HG02981 (cell line): ENCODE data around the gene ACTBL2.
"Not testable (repeated sequence)": the region's sequence is repeated elsewhere in the genome, so short reads cannot be mapped to it uniquely, and the experiment has no call there.

Experiments
- ATAC-seq: cut with Tn5 transposase; IDR thresholded peaks from one replicate; pipeline ENCODE4 v1.9.1; 2021; ENCODE audit warnings: mild to moderate bottlenecking, moderate library complexity; ENCODE audit not compliant: unreplicated experiment

Gene ACTBL2

DNA sequence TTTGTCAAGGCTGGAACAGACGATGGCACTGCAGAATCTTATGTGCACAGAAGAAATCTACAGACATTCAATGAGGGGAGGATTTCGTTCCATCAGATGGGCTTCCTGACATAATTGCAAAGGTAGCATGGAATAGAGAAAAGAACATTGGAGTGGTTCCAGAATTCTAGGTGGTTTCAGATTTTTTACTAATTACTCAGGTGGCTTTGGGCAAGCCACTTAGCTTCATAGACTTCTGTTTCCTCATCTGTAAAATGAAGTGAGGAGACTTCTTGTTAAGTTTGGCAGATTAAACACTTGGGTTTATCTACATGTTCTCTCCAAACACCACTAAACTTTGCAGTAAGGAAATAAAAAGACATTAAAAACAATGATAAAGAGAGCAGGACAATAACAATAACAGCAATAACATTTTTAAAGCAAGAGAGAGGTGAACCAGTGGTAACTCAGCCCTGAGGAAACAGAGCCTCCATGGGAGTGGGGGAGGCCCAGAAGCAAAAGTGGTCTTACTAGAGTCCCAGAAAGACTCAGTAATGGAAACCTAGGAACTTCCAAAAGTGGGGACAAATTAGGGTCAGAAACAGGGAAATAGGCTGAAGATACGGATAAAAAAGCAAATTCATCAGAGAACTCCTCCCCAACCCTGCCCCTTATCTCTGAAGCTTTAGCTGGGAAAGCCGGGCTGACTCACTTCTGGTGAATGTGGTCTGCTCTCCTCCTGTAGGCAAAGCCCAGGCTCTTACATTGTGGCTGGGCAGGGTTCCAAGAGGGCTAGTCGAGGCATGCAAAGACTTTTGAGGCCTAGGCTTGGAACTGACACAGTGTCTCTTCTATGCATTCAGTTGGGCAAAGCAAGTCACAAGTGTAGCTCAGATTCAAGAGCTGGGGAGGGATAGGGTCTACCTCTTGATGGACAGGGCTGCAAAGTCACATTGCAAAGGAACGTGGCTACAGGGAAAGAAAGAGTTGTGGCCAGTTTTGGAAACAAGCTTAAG lies 11.8 kb upstream of the ACTBL2 start:
- peak; percentile 32 for ATAC-seq

DNA sequence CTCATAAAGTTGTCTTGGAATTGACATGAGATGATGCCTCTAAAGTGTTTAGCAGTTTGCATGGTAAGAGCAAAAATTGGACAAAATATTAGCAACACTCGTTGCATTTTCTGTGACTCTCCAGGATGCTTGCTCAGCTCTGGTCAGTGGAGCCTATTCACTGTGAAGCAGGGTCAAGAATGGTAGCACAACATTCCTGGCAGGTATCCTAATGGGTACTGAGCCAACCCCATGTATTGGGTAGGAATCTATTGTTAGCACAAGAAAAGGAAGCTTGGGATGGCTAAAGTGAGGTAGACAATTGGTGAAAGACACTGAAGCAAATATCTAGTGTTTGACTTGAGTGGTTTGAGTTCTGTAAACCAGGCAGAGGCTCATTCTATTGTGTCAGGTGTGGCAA lies 10.4 kb upstream of the ACTBL2 start:
- no peak for ATAC-seq

DNA sequence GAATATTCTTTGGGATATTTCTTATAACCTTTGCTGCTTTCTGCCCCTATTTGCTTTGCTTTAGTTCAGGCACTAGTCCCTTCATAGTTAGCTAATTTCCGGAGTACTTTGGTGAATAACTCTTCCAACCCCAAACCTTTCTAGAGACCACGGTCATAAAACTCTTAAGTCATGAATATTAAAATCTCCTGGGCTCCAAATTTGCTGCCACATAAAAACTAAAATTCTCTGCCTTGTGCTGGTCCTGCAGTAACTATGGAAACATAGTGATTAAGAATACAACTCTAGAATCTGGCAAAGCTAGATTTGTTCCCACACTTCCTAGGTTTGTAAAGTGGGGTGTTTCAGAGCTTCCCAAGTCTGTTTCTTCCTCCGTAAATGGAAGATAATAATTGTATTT lies 10.0 kb upstream of the ACTBL2 start:
- no peak for ATAC-seq

DNA sequence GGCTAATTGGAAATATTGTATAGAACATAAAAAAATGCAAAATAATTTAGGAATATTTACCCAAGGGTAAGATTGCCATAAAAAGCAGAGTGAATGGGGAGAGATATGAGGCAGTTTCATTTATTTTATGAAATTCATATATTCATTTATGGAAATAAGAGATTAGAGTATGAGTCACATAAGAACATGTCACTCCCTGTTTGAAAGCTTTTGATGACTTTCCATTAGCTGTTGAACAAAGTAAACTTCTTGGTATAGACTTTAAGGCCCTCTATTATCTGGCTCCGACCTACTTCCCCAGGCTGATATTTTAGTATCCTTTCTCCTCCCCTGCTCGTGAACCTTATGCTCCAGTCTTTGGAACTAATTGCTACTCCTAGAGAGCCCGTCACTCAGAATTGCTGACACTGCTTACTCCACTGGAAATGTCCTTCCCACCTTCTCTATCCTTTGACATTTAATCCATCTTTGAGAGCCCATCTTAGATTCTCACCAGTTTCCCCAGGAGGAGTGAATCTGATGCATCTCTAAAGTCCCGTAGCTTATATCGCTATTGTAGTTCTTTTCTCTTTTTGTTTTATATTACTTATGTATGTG lies 8.9 kb upstream of the ACTBL2 start:
- no peak for ATAC-seq

DNA sequence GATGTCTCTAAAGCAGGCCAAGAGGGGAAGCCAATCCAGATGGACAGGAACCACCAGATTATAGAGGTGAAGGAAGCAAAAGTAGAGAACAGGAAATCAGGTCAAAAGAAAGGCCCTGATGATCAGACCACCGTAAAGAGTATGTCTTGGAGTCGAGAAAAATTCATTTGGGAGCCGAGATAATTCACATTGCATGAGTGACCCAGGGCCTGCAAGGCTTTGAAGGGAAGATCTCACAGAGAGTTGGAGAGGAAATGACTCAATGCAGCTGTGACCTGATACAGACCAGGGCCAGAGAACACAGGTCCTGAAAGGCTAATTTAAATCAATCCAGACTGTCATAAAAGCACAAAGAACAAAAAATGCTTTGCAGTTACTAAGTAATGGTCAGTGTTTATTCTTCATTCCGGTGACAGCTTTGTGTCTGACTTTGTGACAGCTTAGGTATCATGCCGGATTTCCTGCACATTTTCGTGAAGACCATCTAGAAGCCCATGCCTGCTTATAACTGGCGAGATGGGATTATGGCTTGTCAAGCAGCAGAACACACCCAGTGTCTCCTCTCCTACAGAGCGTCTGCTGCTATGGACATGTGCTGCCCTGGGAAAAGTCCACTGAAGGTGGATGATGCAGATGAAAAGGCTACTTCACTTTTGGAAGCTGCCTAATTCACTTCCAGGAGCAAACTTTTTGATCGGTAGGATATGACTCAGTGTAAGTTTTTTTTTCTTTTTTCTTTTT lies 5.8 kb upstream of the ACTBL2 start:
- no peak for ATAC-seq

DNA sequence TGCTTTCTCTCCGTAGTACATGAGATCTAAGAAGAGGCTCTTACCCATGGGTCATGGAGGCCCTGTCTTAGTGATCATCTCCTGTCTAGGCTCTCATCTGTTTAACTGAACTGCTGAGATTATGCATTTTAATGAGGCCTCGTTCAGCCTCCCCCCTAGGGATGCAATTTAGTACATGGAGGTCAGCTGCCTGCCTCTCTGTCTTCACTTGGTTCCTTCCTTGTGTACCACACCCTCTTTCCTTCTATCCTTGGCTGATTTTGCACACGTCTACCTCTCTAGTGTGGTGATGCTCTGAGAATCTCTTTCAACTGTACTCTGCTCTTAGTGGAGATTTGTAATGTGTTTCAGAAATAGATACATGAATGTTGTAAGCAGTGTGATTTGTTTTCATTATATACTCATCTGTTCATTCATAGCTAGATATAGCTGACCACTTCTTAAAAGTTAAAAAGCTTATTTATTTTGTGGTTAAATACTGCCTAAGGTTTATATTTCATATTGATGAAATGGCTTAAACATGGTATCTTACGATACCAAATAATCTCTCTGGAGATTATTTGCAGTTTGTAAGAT lies 3.5 kb upstream of the ACTBL2 start:
- ATAC-seq: no peak

DNA sequence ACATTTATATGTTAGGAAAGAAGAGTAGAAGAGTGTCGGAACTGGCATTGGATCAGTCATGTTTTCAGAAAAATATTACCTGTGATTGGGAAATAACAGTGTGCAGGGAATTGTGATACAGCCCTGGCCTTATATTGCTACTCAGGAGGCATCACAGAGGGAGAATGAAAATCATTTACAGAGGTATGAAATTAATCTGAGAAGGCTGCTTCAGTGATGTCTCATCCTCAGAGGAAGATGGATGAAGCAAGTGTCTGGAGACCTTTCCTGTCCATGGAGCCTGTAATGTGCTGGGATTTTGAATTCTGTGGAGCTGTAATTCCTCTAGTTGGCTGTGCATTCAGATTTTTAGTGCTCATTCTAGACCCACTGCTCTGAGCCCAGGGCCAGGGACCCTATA lies 3.8 kb downstream of the ACTBL2 start:
- ATAC-seq: no peak

DNA sequence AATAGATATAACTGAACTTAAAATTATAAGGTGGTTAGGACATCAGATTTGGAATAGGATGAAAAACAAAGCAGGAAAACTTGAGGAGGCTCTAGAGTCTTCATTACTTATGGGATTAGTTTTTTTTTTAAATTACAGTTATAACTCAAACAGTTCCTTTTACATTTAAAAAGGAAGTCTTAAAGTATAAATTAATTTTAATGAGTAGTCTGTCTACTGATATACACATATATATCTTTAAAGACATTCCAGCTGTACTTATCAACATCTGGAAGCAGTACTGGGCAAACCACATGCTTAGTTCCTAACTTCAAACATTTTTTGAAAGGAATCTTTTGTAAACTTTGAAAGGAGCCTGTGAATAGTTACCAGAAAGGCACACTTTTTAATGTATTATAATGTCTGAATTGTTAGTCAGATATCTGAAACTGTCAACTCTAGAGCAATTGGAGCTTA lies 6.0 kb downstream of the ACTBL2 start:
- no peak for ATAC-seq

DNA sequence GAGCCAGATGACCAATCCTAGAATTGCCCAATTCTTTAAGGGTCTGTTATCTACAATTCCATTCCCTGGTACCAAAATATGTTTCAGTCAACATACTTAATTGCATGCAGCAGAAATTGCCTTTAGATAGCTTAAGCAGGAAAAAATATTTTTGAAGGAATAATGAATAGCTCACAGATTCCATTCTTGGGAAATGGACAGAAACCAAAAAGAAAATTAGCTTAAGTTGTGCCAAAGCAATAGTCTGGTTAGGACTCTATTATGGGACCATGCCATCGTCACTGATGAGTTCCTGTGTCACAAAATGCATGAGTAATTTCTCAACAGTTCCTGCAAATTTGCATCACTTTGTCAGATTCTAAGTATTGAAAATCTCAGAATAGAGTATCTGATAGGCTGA lies 12.3 kb downstream of the ACTBL2 start:
- ATAC-seq: no peak

DNA sequence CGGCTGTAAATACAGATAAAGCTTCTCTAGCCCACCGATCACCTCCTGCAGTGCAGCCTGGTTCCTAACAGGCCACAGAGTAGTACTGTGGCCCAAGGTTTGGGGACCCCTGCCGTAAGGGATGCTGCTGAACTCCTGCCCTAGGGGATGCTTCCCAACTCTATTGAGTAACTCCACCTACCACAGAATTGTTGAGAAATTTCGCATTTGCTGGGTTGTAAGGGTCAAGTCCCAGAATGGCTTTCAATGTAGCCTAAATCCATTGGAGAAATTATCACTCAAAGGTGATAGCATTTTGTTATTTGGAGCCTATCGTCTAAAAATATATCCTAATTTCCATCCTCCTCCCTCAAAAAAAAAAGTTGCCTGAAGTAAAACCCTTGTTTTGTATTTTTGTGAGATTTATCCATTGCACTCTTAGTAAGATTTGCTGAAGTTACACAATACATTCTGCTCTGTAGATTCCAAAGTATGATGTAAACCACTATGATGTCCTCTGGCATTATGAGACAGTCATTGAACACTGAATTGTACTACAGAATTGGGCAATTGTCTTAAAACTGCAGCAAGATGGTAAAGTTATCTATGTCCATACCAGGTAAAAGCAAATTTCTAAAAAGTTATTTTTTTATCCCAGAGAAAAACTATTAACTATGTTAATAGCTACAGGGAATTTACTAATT lies 14.0 kb downstream of the ACTBL2 start:
- no peak for ATAC-seq

DNA sequence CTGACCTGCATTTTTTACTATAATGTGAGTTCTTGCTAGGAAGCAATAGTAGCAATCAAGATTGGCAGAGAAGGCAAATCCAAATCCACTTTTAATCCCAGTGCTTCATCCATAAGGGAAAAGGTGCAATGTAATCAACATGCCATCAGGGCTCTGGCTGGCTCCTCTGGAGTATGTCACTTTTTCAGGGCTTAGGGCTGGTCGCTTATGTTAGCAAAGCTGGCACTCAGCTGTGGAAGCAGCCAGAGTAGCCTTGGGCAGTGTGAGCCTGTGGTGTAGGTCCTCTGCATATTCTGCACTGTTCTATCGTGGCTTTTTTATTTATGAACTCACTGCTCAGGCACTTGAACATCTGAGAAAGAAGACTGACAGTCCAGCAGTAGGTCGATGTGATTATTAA lies 16.1 kb downstream of the ACTBL2 start:
- no peak for ATAC-seq

DNA sequence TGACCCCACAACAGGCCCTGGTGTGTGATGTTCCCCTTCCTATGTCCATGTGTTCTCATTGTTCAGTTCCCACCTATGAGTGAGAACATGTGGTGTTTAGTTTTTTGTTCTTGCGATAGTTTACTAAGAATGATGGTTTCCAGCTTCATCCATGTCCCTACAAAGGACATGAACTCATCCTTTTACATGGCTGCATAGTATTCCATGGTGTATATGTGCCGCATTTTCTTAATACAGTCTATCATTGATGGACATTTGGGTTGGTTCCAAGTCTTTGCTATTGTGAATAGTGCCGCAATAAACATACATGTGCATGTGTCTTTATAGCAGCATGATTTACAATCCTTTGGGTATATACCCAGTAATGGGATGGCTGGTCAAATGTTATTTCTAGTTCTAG lies 22.6 kb downstream of the ACTBL2 start:
- not testable (repeated sequence) for ATAC-seq

DNA sequence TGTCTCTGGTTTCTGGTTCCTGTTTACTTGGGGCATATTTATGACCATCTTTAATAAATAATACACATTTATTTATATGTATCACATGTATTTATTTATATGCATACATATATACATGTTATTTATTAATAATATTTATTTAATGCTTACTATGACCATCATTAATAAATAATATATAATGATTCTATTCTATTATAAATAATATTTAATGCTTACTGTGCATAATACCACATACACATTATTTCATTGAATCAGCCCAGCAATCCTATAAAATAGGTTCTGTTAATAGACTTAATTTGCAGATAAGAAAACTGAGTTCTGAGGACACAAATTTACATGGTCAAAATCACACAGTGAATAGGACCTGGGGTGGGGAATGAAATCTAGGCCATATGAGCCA lies 24.2 kb downstream of the ACTBL2 start:
- ATAC-seq: no peak

DNA sequence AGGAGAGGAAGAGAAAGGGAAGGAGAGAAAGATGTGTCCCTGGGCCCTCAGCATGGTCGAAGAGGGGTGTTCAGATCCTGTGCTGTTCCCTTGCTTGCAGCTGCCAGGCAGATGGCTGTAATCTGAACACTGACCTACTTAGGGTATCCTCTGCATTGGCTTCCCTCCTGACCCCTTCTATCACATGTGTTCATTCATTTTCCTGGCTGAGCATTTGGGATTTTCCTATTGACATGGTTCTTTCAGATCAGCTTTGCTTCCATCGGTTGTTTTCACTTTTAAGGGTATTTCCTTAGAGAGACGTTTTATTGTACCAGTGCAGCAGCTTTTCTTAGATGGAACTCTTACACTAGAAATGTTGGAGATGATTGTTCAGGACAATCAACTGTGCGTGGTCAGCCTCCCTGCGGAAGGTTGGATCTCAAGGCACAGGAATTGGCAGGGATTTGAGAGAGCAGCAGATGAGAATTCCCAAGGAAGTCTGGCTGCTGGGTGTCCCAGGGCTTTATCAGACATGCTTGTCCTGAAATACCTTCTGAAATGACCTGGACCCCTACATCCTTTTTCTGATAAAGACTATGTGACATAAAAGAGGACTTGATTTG lies 26.0 kb downstream of the ACTBL2 start:
- no peak for ATAC-seq

DNA sequence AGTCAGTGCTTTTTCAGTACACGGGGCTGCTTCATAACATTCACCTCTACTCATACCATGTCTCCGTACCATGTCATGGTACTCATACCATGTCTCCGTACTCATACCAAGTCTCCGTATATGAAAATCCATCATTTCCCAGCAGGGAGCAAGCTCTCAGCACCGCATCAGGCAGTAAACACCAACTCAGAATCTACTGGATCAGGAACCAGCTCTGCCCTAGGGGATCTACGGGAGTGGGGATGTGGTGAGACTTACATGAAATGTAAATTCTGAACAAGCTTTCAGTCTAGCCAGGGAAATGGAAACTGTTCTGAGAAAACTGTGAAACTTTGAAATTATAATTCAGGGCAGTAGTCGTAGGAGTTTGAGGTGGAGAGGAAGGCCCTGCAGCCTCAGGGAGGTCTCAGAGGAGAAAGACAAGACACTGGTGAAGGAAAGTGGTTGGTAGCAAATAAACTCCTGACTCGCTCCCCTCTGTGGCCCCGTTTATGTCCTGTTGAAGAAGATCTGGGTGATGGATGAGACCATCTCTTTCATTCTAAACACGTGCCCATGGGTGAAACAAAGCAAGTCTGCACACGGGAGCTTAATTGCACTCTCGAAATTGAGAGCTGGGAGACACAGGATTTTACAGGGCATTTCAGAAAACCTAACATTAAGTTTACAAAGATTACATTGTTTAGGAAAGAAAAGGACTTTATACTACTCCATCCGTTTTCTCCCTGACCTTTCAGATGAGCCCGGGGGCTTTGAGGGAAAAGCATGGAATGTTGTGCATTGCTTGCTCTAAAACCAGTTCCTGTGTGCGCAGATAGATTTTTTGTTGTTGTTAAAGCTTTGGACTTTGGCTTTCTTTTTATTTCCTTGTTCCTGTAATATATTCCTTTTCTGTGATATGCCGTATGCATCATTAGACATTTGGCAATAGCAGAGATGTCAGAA lies 26.8 kb downstream of the ACTBL2 start:
- ATAC-seq: no peak

DNA sequence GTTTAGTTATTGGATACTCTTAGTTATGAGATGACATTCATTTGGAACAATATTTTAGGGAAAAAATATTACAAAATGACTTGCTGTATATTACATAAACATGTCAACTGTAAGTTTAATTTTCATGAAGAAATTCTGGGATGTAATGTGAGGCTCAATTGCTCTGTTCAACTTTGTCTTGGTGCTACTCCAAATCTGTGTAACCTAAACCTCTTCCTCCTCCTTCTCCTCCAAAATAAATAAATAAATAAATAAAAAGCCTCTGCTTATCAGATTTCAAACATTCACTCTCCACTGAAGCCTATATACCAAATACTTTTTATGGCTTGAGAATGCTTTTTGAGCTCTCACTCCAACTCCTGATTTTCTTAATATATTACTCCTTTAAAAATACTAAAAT lies 27.7 kb downstream of the ACTBL2 start:
- ATAC-seq: no peak

DNA sequence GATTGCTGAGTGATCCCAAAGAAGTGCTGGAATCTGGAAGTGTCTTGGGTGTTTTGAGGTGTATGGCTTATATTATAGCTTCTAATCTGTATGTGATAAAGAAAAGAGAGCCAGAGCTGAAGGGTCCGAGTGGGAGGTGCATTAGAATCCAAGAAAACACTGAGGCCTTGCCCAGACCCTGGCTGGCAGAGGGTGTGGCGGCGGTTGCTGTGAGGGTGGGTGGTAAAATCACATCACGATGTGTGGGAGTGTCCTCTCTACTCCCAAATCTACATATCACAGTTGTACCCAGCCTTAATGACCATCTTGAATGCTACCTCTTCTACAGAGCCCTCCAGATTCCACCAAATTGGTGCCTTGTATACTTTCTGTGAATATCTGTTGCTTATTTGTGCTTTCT lies 28.9 kb downstream of the ACTBL2 start:
- no peak for ATAC-seq

DNA sequence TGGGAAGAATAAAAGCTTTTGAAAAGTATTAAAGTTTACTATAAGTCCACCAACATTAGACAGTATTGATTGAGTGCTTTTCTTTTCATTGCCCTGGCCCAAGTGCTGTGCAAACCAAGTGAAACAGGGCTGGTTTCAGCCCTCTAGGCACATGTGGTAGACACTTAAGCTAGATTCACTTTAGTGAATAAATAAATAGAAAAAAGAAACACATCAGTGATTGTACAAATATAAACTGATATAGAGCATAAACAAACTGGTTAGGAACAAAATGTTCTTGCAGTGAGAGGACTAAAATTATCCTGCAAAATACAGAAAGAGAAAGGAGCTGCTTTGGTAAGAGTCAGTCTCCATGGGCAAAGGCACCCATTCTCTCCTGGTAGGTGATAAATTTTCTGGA lies 29.7 kb downstream of the ACTBL2 start:
- no peak for ATAC-seq
